Stimulated activated CD4-positive, alpha-beta T cell treated with anti-CD3 and anti-CD28 coated beads, Interleukin-4, amount 100 ng/mL, for 24 hours (primary cell): ENCODE data around the gene SH3GL2.

Source experiments
- DNase-seq: peaks from one replicate; pipeline ENCODE4 v3.0.0-alpha.2; 2020

The SH3GL2 gene

DNA sequence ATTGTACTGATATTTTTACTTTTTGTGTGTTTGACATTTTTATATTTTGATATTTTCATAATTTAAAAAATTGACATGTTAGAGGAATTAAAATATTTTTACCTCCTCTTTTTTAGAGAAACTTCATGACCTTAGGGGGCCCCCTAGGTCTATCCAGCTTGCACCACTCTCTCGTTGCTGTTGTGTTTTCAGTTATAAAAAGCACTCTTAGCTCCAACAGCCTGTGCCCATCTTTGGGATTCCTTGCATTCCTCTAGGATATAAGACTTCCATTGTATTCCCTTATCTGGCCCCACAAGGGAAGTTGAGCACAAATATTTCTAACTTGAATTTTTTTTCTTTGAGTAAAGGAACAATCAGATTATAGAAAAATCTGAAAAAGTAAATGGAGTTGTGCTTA lies 245.3 kb downstream of the SH3GL2 start:
- DNase-seq = no peak

DNA sequence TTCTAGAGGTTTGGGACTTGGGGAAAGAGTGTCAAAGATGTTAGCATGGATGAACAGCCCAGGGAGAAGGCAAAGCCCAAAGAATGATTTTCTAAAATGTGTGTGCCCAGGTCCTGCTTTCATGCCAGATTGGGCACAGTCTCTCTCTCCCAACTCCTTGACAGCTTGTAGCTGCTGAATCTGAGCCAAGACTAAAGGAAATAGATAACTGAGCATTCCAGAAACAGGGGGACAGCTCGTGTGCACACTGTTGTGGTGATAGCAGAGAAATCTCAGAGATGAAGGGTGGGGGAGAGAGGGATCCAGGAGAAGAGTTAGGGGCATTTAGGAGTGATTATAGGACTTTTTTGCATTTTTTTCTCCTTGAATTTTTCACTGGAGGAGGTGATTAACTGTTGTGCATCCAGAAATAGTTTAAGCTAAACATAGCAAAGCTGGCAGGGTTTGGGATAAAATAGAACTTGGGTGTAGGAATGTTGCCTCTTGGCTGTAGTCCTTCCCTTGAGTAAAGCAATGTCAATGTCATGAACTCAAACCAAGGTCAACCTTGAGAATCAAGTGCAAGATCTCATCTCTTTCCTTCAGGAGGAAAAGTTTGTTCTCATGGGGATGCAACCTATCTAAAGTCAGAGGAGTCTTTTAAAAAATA lies 245.9 kb downstream of the SH3GL2 start:
- DNase-seq = no peak

DNA sequence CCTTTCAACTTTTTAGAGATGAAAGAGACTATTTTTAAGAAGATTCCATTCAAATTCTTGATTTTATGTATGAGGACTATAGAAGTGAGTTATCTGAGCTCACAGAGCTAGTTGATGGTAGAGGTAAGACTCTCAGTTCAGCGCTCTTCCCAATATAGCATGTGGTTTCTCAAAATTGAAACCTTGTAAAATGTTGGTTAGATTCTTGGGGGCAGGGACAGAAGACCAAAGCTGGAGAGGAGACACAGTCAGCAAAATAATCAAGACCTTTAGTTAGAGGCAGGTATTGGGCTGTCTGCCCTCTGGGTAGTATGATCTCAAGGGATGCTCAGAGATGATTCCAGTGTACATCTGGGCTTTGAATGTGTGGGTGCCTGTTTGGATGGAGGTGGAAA lies 246.4 kb downstream of the SH3GL2 start:
- DNase-seq = no peak

DNA sequence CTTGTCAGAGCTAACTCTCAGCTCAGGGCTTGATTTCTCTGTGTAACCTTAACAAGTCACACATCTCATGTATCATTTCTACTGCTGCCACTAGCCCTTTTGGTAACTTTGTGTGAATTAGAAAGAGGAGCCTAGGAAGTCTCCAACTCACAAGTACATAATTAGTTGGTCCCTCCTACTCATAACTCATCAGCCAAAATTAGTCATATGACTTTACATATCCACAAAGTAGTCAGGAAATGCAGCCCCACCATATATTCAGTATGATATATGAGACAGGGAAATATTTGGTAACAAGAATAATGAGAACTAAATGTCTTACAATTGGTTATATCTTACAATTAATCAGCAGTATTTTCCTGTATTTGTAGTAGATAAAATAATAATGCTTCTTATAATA lies 250.2 kb downstream of the SH3GL2 start:
- DNase-seq = no peak

DNA sequence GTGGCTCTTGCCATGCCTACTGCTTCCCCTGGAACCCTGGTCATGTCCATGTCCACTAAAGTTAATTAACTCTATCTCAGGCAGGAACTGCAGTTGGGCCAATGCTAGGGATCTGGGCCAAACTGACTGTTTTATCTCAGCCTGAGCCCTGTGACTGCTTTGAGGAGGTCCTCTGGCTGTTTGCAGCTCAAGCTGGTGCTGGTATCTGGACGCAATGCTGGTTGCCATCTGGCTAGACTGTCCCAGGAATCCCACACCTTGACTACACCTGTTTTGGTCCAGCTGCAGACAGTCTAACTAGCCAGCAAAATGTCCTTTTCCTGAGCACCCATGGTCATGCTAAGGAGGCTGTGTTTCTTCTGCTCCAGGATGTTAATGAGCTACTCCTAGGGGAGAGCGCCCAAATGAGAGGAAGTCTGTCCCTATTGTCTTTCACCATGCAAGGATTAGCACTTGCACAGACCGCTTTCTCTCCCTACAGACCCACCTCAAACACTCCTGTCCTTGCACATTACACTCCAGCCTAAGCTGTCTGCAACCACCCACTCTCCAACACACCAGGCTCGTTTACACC lies 251.0 kb downstream of the SH3GL2 start:
- no peak for DNase-seq

DNA sequence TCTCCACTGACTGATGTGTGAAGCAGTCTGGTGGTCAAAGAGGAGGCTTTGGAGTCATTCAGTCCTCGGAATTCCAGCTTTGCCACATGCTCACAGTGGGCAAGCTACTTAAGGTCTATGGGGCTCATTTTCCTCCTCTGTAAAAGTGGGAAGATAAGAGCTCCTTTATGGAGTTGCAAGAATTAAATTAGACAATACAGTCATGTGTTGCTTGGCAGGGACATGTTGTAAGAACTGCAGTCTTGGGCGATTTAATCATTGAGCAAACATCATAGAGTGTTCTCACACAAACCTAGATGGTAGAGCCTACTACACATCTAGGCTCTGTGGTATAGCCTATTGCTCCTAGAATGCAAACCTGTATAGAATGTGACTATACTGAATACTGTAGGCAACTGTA lies 253.9 kb downstream of the SH3GL2 start:
- no peak for DNase-seq

DNA sequence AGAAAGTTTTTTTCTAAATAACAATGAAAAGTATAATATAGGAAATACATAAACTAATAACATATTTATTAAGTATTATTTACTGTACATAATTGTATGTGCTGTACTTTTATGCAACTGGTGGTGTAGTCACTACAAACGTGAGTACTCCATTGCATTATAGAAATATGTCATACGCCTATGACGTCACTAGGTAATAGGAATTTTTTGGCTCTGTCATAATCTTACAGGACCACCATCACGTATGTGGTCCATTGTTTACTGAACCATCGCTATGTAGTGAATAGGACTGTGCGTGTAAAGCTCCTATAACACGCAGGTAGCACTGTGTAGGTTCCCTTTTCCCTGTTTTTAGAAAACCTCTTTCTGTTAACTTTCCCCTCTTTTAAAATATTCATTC lies 255.0 kb downstream of the SH3GL2 start:
- DNase-seq = no peak

DNA sequence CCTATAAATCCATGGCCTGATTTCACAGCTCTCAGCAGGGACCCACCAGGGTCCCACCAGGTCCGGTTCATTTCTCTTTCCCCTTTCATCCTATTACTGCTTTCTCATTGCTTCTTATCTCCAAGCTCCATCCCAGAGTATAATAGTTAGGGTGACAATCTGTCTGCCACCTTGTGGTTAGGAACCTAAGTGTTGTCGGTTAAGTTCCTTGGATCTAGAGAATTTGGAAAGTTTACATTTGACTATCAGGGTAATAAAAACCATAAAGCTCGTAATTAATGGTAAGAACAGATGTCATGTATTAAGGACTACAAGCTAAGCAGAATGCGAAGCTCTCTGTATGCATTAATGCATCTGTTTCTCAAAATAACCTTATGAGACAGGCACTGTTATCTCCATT lies 259.1 kb downstream of the SH3GL2 start:
- no peak for DNase-seq

DNA sequence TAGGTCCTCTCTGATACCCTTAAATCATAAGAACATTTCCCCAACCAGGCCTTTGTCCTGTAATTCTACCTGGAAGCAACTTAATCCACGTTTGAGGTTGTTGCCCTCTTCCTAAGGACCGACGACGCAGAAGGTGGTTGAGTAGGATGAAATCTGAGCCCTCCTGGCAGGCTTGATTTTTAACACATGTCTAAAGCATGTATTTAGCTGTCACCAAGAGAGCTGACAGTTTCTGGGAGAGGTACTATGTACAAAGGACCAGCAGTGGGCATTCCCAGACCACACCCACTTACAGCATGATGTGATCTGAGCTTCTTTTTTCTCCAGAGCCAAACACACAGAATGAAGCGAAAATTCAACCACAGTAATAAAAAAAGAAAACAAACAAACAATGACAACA lies 260.9 kb downstream of the SH3GL2 start:
- no peak for DNase-seq

DNA sequence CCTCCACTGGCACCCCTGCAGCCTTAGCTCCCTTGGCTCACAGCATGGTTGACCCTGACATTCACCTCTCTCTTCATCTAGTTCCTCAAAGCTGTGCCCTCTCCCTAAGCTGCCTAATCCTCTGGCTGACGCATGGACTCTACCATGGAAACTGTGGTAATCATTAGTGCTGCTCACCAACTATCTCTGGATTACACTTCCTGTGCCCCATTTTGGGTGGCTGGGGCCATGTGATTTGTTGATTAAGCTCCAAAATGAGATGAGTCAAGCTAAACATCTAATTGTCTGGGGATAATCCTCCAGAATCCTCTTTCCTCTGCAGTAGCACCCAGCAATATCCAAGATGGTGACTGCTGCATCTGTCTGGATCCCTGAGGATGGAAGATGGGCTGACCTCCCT lies 264.4 kb downstream of the SH3GL2 start:
- DNase-seq = no peak
